Measurements from ENCODE around the gene DNAH3.

The DNAH3 gene

GRCh38 chr16:20906341-20907255 lies 244.0 kb downstream of the DNAH3 start:
- no peak for DNase-seq (ENCODE audit: low read depth in 3 of 3)

DNA sequence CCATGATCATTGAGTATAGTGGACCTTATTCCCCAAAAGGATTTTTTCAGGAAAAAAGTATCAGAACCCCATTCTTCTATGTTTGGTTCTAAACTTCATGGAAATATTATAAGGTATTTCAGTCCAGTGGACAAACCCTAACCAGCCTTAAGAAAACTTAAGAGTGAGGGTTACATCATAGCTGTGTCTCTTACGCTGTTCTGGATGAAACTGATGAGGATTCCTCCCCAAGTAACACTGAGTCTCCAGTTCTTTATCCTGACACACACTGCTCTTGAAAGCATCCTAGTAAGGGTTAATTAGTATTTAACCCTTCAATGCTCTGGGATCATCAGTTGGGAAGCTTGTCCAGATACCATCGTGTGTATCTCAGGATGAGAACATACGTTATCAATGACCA lies 245.1 kb downstream of the DNAH3 start:
- DNase-seq (ENCODE audit: low read depth in 3 of 3), result no peak

DNA sequence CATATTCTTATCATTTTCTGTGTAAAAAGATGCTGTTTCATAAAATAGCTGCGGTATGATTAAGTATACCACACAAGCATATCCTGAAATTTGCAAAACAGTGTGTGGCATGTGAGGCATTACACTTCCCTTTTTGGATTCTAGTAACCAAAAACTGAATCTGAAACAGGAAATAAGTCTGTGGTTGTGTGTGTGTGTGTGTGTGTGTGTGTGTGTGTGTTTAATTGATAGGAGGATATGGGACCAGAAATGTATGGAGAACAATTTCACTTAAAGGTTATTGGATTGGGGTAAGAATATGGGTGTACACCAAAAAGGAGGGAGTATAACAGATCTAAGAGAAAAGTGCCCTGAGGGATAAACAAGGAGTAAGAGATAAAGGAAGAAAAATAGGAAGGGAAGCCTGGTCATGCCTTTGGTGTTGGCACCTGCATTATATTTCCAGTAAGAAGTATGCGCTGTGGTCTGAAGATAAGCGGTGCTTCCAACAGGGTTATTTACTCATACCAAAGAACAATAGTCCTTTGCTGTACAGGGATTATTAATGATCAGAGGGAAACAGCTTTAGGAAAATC lies 246.1 kb downstream of the DNAH3 start:
- DNase-seq (ENCODE audit: low read depth in 3 of 3), result peak in 1 of 3 experiments; percentile 11

DNA sequence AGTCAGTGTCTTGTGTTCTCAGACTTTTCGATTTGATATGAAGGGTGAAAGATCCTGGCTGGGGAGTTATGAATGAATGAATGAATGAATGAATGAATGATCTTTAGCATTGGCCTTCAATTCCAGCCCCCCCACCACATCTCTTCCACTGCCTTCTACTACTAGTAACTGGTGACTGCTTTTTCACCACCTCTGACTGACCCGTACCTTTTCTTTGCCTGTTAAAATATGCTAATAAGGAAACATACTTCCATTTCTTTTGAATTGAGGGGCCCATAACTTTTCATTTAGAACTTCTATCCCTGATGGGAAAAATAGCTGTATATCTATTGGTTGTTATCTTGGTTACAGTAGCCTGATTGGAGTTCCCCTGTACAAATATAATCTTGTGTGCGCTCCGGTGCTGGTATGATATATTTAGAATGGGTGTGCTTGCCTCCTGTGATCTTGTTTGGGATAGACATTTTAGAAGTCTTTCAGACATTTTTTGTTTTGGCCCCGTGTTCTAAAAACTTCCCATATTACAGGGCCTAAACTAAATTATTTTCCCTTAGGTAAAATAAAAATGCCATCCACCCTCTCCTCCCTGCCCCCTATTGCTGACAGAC lies 246.6 kb downstream of the DNAH3 start:
- DNase-seq (ENCODE audit: low read depth in 3 of 3), result no peak

- no peak for DNase-seq (ENCODE audit: low read depth in 3 of 3)
These were observed 247.3 kb downstream of the DNAH3 start for GRCh38 chr16:20903116-20903898.

- DNase-seq (ENCODE audit: low read depth in 3 of 3), result no peak
These were observed 248.2 kb downstream of the DNAH3 start for GRCh38 chr16:20902426-20902825.

- DNase-seq (ENCODE audit: low read depth in 3 of 3), result no peak
These were observed 249.1 kb downstream of the DNAH3 start for GRCh38 chr16:20901436-20902112.

GRCh38 chr16:20901068-20901435 lies 249.6 kb downstream of the DNAH3 start:
- DNase-seq (ENCODE audit: low read depth in 3 of 3), result no peak

DNA sequence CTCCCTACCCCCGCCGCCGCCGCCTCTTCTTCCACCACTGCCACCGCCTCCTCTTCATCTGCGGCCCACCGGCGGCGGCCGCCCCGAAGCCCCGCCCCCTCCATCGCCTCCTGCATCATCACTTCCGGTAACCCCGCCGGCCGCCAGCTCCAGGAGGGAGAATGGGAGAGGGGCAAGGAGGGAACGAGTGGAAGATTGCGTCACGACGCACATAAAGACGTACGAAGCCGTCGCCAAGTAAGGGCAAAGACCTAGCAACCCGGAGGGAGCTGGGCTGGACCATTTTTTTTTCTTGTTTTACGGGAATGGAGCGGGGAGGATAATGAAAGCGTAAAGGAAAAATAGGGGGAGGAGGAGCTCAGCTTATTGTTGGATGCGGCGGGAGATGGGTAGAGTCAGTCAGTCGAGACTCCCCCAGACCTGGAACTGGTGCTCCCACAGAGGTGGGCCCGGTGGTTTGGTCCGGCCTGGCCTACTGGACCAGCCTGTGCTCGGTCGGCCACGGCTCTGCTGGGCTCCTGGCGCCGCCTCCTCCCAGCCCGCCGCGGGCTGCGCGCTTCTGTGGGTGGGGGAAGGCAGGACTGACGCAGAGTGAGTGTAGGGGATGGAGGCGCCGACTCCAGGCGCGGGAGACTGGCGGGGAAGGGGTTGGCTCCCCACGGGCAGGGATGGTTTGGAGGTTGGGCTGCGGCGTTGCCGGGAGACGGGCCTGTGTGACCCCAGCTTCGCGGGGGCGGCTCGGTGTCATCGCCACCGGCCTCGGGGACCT lies 250.2 kb downstream of the DNAH3 start, which contains the start of the genes DCUN1D3 and LYRM1:
Gene DCUN1D3, minus strand, starts transcription at position 60 of the 769 bp plus-strand sequence. CDS start 37,820 bp downstream, outside the sequence.
Gene LYRM1, plus strand, starts transcription at position 473 of the 769 bp plus-strand sequence. CDS start 14,785 bp downstream, outside the sequence.
- peak; percentile 77 to 93 (median 83) for DNase-seq (ENCODE audit: low read depth in 3 of 3)

DNA sequence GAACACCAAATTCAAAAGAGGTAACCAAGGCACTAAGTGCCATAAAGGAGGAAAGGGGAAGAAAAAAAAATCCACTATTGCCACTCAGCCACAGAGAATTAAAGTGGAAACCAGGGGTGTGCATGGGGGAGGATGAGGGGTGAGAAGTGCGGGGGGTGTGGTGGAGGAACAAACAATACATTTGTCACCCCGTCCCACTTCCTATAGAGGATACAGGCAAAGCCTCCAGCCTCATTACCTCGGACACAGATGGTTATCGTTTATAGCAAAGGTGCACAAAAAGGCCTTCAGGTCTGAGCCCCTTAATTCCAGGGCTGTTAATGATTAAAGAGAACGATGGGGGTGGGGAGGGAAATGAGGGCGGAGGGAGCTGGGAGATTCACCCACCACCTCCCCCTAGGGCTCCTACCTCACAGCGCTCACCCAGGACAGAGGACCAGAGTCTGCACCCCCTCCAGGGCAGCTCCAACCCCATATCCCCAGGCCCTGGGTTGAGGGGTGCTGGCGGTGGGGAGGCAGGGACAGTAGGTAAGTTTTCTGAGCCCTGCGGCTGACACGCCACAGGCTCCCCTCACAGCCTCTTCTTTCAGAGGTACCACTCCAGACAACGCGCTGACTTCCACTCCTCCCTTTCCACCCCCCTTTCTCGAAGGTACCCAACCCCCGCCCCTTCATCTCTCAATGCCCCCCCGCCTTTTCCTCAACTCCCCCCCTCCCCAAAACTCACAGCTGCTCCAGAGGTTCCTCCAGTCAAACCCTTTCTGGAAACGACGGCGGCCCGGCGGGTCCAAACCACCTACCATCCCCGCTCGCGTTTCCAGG lies 251.0 kb downstream of the DNAH3 start:
- DNase-seq (ENCODE audit: low read depth in 3 of 3), result no peak

GRCh38 chr16:20899071-20899470 lies 251.6 kb downstream of the DNAH3 start:
- DNase-seq (ENCODE audit: low read depth in 3 of 3), result no peak

DNA sequence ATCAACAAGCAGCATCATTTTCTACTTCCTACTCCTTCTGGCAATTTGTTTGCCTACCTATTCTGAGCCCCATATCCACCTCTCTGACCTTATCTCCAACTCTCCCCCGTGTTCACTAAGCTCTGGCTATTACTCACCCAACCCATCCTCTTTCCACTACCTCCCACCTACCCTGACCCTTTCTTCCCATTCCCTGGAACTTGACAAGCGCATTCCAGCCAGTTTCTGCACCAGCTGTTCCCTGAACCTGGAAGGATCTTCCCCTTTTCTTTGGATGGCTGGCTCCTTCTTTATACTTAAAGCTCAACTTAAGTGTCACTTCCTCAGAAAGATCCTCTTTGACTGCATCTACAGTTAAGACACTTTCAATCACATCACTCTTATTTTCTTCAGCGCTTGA lies 252.7 kb downstream of the DNAH3 start:
- no peak for DNase-seq (ENCODE audit: low read depth in 3 of 3)

DNA sequence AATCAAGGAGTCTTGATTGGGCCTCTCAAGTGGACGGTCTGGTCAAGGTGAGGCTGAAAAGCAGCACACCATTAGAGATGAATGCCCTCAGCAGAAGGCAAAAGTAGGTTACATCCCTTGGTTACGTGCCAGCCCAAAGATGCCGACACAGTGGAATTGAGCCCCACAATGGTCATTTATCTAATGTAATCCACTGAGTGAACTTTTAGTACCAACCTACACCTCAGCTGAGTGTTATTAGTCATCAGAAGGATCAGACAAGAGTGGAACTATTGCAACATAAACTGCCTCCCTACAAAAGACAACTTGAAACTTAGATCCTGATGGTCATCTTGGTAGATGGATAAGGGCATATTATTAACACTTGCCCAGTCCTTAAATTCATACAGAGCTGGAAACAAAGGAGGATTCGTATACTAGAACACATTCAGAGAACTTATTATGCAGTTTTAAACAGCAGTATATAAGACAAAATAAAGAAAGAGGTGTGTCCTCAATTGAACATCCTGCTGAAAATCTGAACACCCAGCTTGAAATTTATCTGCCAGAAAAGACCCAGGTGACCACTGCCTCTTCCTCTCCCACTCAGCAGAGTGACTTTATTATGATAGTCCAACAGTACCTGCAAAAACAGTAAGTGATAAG lies 253.3 kb downstream of the DNAH3 start:
- DNase-seq (ENCODE audit: low read depth in 3 of 3), result no peak

DNA sequence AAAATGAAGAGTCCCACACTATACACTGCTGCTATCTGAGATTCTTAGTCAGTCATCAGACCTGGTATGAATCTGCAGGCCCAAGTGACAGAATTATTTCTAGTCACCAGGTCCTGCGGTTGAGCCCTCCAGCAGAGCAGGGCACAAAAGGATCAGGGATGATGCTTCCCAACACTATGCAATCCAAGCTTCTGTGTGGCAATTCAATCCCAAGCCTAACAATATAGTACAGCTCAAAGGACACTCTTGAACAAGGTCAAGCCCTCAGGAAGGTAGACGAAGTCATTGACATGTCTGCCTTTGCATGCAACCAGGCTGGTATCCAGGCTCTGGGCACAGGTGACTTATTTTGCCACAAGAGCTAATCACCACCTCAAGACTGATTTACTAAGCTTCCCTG lies 256.3 kb downstream of the DNAH3 start:
- DNase-seq (ENCODE audit: low read depth in 3 of 3), result no peak

DNA sequence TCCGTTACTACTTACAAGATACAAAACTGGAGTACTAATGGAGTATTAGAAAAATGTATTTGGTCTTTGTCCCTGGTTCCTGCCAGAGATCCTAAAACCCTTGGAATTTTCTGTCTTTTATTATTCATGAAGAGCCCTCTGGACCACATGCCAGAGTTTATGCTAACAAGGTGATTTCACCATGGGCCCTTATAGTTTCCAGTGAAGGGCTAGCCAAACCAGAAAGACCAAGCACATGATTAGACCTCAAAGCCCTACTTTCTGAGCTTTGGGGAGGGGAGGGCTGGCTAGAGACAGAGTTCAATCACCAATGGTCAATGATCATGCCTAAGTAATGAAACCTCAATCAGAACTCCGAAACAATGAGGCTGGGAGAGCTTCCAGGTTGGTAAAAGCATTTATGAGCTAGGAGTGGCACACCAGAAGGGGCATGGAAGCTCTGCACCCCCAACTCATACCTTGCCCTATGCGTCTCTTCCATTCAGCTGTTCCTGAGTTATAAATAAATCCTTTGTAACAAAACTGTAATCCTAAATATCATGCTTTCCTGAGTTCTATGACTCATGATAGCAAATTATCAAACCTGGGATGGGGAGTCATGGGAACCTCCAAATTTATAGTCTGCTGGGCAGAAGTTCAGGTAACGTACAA lies 260.9 kb downstream of the DNAH3 start:
- DNase-seq (ENCODE audit: low read depth in 3 of 3), result no peak

DNA sequence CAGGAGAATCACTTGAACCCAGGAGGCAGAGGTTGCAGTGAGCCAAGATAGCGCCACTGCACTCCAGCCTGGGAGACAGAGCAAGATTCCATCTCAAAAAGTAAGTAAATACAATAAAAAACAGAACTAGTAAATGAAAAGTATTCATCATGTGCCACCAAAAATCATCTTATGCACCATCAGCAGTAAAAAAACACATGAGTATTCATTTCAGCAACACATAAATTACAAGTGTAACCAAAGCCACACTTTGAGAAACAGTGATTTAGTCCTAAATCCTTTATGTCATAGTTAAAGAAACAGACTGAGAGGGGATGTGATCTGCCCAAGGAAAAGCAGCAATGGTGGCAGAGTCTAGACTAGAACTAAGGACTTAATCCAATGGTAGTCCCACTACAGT lies 263.4 kb downstream of the DNAH3 start:
- DNase-seq (ENCODE audit: low read depth in 3 of 3), result no peak

GRCh38 chr16:20886320-20886719 lies 264.3 kb downstream of the DNAH3 start:
- DNase-seq (ENCODE audit: low read depth in 3 of 3), result no peak

GRCh38 chr16:20884240-20884556 lies 266.4 kb downstream of the DNAH3 start:
- no peak for DNase-seq (ENCODE audit: low read depth in 3 of 3)
